NCI-H2227 treated with DMSO at 0.1 percent for 48 hours (cell line): ENCODE measurements around the gene EPHA1.

ENCODE experiments used
- DNase-seq: peaks from one replicate; lab custom pipeline; 2025; lab: John Stamatoyannopoulos, UW

EPHA1 gene

DNA sequence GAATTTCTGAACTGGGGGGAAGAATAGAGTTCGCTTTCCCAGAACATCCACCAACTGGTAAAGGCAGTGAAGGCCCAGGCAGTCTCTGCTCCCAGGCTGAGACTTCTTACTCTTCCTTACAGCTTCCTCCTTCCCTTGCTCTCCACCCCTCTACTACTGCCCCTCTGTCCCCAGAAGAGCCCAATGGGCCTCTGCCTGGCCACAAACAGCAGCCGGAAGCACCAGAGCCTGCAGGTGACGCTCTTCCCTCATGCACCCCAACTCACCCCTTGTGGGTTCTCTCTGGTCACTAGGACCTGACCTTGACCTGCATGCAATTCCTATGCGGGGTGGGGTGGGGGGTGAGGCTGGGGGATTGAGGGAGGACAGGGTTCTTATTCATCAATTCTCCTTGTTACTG lies 62.6 kb downstream of the EPHA1 start:
- DNase-seq, result no peak

GRCh38 chr7:143345428-143345900 lies 63.2 kb downstream of the EPHA1 start:
- DNase-seq, result peak; percentile 35

- DNase-seq, result no peak
Measured at GRCh38 chr7:143343596-143343995, 65.1 kb downstream of the EPHA1 start.

DNA sequence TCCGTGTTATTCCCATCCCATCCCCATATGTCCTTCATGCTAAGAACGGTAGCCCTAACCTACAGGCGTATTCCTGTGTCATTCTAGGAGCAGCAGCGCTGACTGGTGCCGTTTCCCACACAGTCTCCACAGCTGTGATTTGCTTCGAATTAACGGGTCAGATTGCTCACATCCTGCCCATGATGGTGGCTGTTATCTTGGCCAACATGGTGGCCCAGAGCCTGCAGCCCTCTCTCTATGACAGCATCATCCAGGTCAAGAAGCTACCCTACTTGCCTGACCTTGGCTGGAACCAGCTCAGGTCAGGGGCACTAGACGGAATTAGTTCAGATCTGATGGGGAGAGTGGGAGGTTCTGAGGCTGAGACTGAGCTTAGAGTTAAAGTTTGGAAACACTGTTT lies 66.8 kb downstream of the EPHA1 start:
- DNase-seq, result no peak
